Activated effector memory CD4-positive, alpha-beta T cell treated with Interleukin-2 at 50 U/mL for 16 hours (primary cell): ENCODE data around the gene SHB.

Experiments used
- DNase-seq: peaks from one replicate; pipeline ENCODE4 v3.0.0-alpha.2; 2020

SHB gene

GRCh38 chr9:37946971-37947370 lies 122.1 kb downstream of the SHB start:
- DNase-seq: no peak

GRCh38 chr9:37946041-37946440 lies 123.0 kb downstream of the SHB start:
- DNase-seq: no peak

GRCh38 chr9:37944671-37945481 lies 124.2 kb downstream of the SHB start:
- no peak for DNase-seq

GRCh38 chr9:37944266-37944650 lies 124.8 kb downstream of the SHB start:
- DNase-seq: no peak

- no peak for DNase-seq
Measured at GRCh38 chr9:37943345-37944265, 125.4 kb downstream of the SHB start.

- DNase-seq: no peak
Measured at GRCh38 chr9:37942621-37943344, 126.2 kb downstream of the SHB start.

- DNase-seq: no peak
Measured at GRCh38 chr9:37941253-37941652, 127.8 kb downstream of the SHB start.

- no peak for DNase-seq
Measured at GRCh38 chr9:37939575-37940095, 129.4 kb downstream of the SHB start.

GRCh38 chr9:37938121-37938891 lies 130.7 kb downstream of the SHB start:
- no peak for DNase-seq

GRCh38 chr9:37937366-37937765 lies 131.7 kb downstream of the SHB start:
- DNase-seq: no peak

- DNase-seq: no peak
Measured at GRCh38 chr9:37936965-37937364, 132.1 kb downstream of the SHB start.

- no peak for DNase-seq
Measured at GRCh38 chr9:37936376-37936775, 132.7 kb downstream of the SHB start.

GRCh38 chr9:37935096-37935495 lies 133.9 kb downstream of the SHB start:
- no peak for DNase-seq

- DNase-seq: no peak
Measured at GRCh38 chr9:37931592-37931991, 137.4 kb downstream of the SHB start.

- DNase-seq: no peak
Measured at GRCh38 chr9:37929441-37929895, 139.6 kb downstream of the SHB start.

- no peak for DNase-seq
Measured at GRCh38 chr9:37928552-37929430, 140.2 kb downstream of the SHB start.

- DNase-seq: no peak
Measured at GRCh38 chr9:37927601-37928551, 141.2 kb downstream of the SHB start.

GRCh38 chr9:37927132-37927531 lies 141.9 kb downstream of the SHB start:
- no peak for DNase-seq

GRCh38 chr9:37926737-37927118 lies 142.3 kb downstream of the SHB start:
- DNase-seq: no peak
